GM18519 (cell line): ENCODE measurements around the gene MAPKBP1.
"Not testable (repeated sequence)": the region's sequence is repeated elsewhere in the genome, so short reads cannot be mapped to it uniquely, and the experiment has no call there.

Experiments
- ATAC-seq: cut with Tn5 transposase; IDR thresholded peaks from one replicate; pipeline ENCODE4 v1.9.1; 2021; ENCODE audit warnings: mild to moderate bottlenecking, moderate library complexity; ENCODE audit not compliant: unreplicated experiment, low FRiP score

MAPKBP1 gene

GRCh38 chr15:41825145-41825544, 50.9 kb downstream of the MAPKBP1 start:
- no peak for ATAC-seq

- ATAC-seq, result no peak
These were observed 51.6 kb downstream of the MAPKBP1 start for GRCh38 chr15:41825572-41826535.

- ATAC-seq, result no peak
These were observed 53.1 kb downstream of the MAPKBP1 start for GRCh38 chr15:41827290-41827879.

GRCh38 chr15:41827880-41828806, 53.9 kb downstream of the MAPKBP1 start, which contains the start of gene JMJD7:
Gene JMJD7, plus strand, starts transcription at chr15:41828092. Its CDS starts 33 bp downstream, at chr15:41828125.
- ATAC-seq, result no peak

GRCh38 chr15:41828807-41829141, 54.5 kb downstream of the MAPKBP1 start:
- ATAC-seq, result no peak

GRCh38 chr15:41829959-41830646, 55.8 kb downstream of the MAPKBP1 start:
- ATAC-seq, result no peak

GRCh38 chr15:41831291-41831690, 57.0 kb downstream of the MAPKBP1 start:
- not testable (repeated sequence) for ATAC-seq

- ATAC-seq, result no peak
These were observed 57.9 kb downstream of the MAPKBP1 start for GRCh38 chr15:41832208-41832607.

GRCh38 chr15:41832875-41833274, 58.6 kb downstream of the MAPKBP1 start:
- no peak for ATAC-seq

- no peak for ATAC-seq
These were observed 59.8 kb downstream of the MAPKBP1 start for GRCh38 chr15:41834096-41834495.

GRCh38 chr15:41836073-41836472, 61.8 kb downstream of the MAPKBP1 start:
- ATAC-seq, result no peak

- no peak for ATAC-seq
These were observed 62.6 kb downstream of the MAPKBP1 start for GRCh38 chr15:41836713-41837454.

- no peak for ATAC-seq
These were observed 64.2 kb downstream of the MAPKBP1 start, which contains the start of gene PLA2G4B for GRCh38 chr15:41838400-41838897. Gene PLA2G4B, plus strand, starts transcription at chr15:41838847. Its CDS starts 67 bp downstream, at chr15:41838914.

GRCh38 chr15:41839781-41840491, 65.7 kb downstream of the MAPKBP1 start:
- no peak for ATAC-seq

GRCh38 chr15:41840673-41841072, 66.4 kb downstream of the MAPKBP1 start:
- no peak for ATAC-seq

GRCh38 chr15:41841131-41841530, 66.8 kb downstream of the MAPKBP1 start:
- ATAC-seq, result no peak

- ATAC-seq, result no peak
These were observed 67.9 kb downstream of the MAPKBP1 start for GRCh38 chr15:41842229-41842628.

- no peak for ATAC-seq
These were observed 69.3 kb downstream of the MAPKBP1 start for GRCh38 chr15:41843571-41843970.

- no peak for ATAC-seq
These were observed 70.5 kb downstream of the MAPKBP1 start for GRCh38 chr15:41844814-41845213.
